Activated CD8-positive, alpha-beta memory T cell treated with anti-CD3 and anti-CD28 coated beads for 48 hours (primary cell): ENCODE measurements around the gene GPR137B.
"Not testable (repeated sequence)": the region's sequence is repeated elsewhere in the genome, so short reads cannot be mapped to it uniquely, and the experiment has no call there.

Experiments used
- DNase-seq, 3 experiments: peaks; one replicate each; pipeline ENCODE4 v3.0.0-alpha.2; 2020; ENCODE audit warnings: low read depth in 2 of 3, low spot score in 2 of 3

Gene GPR137B

GRCh38 chr1:236160540-236161127, 18.3 kb downstream of the GPR137B start:
- DNase-seq, result no peak

GRCh38 chr1:236161230-236161629, 18.9 kb downstream of the GPR137B start:
- DNase-seq, result no peak

DNA sequence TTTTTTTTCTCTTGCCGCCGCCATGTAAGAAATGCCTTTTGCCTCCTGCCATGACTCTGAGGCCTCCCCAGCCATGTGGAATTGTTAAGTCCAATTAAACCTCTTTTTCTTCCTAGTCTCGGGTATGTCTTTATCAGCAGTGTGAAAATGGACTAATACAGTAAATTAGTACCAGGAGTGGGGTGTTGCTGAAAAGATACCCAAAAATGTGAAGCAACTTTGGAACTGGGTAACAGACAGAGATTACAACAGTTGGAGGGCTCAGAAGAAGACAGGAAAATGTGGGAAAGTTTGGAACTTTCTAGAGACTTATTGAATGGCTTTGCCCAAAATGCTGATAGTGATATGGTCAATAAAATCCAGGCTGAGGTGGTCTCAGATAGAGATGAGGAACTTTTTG, 19.4 kb downstream of the GPR137B start:
- not testable (repeated sequence) for DNase-seq

DNA sequence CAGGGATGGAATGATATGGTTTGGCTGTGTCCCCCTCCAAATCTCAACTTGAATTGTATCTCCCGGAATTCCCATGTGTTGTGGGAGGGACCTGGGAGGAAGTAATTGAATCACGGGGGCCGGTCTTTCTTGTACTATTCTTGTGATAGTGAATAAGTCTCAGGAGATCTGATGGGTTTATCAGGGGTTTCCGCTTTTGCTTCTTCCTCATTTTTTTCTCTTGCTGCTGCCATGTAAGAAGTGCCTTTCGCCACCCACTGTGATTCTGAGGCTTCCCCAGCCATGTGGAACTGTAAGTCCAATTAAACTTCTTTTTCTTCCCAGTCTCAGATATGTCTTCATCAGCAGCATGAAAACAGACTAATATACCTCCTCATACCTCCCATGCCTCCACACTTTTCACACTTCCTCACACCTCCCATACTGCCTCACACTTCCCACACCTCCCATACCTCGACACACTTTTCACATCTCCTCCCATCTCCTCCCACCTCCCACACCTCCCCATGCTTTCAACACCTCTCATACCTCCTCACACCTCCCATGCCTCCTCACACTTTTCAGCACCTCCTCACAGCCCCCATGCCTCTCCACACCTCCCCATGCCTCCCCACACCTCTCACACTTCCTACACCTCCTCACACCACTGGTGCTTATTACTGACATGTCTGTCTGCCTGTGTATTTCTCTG, 21.3 kb downstream of the GPR137B start:
- no peak for DNase-seq

- DNase-seq, result no peak
Measured at GRCh38 chr1:236164273-236164672, 21.9 kb downstream of the GPR137B start.

DNA sequence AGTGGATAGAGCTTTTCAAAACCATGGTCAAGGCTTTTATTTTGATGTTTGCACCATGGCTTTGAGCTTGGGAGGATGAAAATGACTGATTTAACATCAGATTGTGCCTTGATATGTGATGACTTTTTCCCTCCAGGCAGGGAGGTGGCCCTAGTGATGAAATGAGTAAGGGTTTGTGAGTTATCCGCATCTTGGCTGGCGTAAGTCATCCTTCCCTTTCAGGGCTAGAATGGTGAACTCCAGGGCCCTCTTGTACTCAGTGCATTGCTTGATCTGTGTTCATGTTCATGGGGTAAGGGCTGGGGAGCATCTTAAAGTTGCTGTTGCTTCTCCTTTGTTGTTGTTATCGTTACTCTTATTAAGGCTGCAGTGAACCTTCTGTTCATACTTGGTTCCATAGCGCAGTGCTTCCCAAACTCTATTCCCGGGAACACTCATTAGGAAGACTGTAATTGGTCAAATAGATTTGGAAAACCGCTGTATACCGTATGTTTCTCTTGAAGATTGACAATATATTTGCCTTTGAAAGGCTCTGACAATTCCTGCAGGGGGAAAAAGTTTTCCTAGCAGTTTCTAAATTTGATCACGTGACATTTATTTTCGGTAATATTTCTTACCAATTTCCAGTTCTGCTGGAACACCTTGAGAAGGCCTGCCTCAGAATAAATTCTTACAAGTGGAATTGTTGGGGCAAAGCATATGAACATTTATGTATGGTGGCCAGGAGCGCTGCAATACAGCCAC, 23.1 kb downstream of the GPR137B start:
- DNase-seq, result no peak

DNA sequence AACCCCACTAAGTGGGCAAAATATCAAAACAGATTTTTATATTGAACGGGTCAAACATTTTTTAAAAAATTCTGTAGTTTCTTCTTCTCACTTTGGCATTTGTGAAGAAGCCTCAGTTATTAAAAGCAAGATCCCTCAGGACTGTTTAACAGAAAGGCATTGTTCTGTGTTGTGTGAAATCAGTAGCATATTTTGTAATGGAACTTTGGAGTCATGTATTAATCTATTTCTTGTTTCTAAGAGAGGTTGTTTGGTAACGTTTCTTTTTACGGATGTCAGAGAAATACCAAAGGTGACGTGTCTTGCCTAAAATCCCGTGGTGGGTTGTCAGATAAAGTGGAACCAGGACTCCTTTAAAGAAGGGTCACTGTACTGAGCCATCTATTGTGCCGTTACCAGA, 23.7 kb downstream of the GPR137B start:
- DNase-seq, result no peak

DNA sequence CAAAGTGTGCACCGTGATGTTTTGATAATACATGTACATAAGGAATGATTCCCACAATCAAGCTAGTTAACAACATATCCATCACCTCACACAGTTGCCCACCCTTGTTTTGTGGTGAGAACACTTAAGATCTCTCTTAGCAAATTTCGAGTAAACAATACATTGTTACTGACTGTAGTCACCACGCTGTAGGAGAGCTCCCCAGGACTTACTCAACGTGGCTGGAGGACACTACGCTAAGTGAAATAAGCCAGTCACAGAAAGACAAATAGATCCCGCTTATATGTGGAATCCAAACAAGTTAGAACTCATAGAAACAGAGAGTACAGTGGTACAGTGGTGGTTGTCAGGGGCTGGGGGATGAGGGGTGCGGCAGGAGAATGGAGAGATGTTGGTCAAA, 24.8 kb downstream of the GPR137B start:
- no peak for DNase-seq

DNA sequence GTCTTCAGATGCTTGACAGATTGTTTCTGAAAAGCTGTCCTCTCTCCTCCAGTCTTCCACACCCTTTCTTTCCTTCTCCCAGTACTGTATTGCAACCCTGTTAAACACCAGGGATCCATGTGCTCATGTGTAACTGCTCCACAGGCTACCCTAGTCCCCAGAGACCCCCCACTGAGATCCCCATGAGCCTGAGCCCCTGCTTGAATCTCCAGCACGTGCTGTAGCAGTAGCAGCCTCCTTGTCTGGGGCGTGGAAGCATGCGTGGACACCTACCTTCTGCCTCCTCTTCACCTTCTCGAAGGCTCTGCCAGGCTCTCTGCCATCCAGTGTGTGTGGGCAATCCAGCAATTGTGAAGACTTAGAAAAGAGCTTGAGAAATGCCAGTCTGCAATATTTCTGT, 25.2 kb downstream of the GPR137B start:
- no peak for DNase-seq

GRCh38 chr1:236168716-236169429, 26.5 kb downstream of the GPR137B start:
- no peak for DNase-seq

GRCh38 chr1:236172041-236172579, 29.8 kb downstream of the GPR137B start:
- no peak for DNase-seq

GRCh38 chr1:236173174-236173767, 30.9 kb downstream of the GPR137B start:
- DNase-seq, result no peak

- DNase-seq, result no peak
Measured at GRCh38 chr1:236175642-236176336, 33.5 kb downstream of the GPR137B start.

DNA sequence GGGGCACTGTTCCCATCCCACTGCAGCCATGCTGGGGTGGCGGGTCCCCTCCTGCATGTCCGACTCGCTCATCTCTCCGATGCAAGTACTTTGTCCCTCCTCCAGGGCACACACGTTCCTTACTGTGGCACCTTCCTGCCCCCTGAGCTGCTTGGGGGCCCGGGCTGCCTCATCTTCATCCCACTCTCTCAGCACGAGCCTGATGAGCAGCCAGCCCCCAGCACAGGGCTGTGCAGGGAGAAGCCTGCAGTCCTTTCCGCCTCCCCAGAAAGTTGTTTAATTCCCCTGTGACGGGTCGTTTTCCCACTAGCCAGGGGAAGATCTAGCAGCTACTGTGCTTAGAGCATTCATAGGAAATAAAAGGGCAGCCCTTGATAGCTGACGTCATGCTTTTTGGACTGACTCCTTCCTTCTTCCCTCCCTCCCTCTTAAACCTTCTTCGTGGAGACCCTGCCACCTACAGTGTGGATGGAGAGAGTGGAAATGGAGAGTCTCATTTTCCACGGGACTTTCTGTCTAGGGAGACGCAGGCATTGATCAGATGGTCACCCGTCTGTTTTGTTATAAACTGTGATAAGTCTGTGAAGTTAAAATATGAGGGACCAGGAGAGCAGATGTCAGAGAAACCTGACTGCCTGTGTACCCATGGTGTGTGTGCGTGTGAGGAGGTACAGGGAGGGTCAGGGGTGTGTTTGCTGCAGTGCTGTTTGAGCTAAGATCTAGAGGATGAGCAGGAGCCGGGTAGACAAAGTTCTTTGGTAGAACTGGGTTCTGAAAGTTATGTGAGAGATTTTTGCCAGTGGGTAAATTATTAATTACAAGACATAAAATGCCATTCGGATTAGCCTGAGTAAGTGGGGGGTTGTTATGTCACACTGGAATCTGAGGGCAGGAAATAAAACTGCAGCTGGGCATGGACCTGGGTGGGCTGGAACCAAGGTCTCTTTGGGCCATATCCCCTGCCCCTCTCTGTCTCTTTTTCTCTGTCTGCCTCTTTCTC, 34.3 kb downstream of the GPR137B start:
- DNase-seq, result no peak

DNA sequence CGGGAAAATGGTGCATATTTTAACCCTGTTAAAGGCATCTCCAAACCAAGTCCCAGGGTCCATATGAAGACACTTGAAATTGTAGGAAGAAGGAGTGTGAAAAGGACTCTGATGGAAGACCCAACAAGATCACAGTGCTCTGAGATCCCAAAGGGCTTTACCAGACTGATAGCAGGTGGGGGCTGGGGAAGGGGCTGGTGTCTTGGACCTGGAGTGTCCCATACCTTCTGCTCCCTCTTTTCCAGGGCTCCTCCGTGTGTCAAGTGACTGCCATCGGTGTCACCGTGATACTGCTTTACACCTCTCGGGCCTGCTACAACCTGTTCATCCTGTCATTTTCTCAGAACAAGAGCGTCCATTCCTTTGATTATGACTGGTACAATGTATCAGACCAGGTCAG, 37.3 kb downstream of the GPR137B start:
- DNase-seq, result no peak

DNA sequence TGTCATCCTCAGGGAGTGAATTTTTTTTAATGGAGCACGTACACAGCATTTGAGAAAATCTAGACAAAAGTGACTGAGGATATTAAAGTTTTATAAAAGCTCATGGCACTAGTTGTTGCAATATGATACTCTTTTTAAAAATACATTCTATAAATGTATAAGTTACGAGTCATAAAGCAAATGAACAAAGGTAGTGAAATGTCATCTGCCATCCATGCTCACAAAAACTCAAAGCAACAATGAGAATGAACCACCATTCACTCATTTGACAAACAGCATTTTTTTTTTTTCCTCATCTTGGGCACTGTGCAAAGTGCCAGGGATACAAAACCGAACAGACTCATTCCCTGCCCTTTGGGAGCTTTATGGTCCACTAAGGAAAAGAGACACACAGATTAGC, 38.7 kb downstream of the GPR137B start:
- no peak for DNase-seq

- DNase-seq, result no peak
Measured at GRCh38 chr1:236185687-236186086, 43.3 kb downstream of the GPR137B start.

DNA sequence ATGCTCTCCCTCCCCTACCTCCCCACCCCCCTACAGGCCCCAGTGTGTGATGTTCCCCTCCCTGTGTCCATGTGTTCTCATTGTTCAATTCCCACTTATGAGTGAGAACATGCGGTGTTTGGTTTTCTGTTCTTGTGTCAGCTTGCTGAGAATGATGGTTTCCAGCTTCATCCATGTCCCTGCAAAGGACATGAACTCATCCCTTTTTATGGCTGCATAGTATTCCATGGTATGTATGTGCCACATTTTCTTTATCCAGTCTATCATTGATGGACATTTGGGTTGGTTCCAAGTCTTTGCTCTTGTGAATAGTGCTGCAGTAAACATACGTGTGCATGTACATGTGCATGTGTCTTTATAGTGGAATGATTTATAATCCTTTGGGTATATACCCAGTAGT, 44.1 kb downstream of the GPR137B start:
- not testable (repeated sequence) for DNase-seq

- DNase-seq, result not testable (repeated sequence)
Measured at GRCh38 chr1:236188084-236188483, 45.7 kb downstream of the GPR137B start.
